ENCODE results near the gene KLRF2.

Gene KLRF2

GRCh38 chr12:9943240-9943639, 62.0 kb downstream of the KLRF2 start:
- DNase-seq = no peak

DNA sequence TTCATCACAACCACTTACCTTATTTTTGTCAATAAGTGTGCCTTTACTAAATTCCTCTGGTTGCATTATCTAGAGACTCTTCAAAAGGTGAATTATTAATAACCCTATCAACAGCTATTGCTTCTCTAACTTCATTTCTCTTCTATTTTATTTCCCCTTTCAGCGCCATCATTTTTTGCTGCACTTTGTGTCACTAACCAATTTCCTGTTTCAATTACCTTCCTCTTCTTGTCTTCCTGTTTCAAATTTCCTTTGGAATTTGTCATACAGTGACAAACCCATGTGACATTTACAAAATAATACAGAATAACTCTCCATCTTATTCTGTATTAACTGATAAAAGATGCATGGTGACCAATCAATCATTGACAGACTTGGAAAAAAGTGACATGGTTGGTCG, 63.1 kb downstream of the KLRF2 start:
- DNase-seq = no peak
